K562 (cell line): ENCODE data around the gene RAD1. TPM values are rescaled to one million over a fixed set of nuclear protein-coding genes. Genes with fewer than 3 reads are reported as not detected.

ENCODE experiments used
- ARID3B ChIP-seq: fragments of 250-450 bp; sonication (Bioruptor Pico); IDR thresholded peaks from 2 replicates; pipeline ENCODE4 v1.4.0; 2020; ENCODE audit warnings: borderline replicate concordance
- BCOR ChIP-seq: fragments of 450-650 bp; IDR thresholded peaks from 2 replicates; pipeline ENCODE4 v1.6.1; 2016
- BRD4 ChIP-seq: fragments of 200-600 bp; sonication (generic); IDR thresholded peaks from 2 replicates; pipeline ENCODE4 v1.6.1; 2017; ENCODE audit warnings: inconsistent platforms
- CBX2 ChIP-seq: fragments of 200-600 bp; sonication (generic); IDR thresholded peaks from one replicate; pipeline ENCODE4 v1.6.1; 2012; ENCODE audit warnings: mild to moderate bottlenecking, low read length, inconsistent platforms; ENCODE audit not compliant: insufficient read depth, poor library complexity, severe bottlenecking
- CBX5 ChIP-seq: IDR thresholded peaks from 2 replicates; pipeline ENCODE4 v1.6.1; 2014; ENCODE audit warnings: low read depth, borderline replicate concordance
- DLX4 ChIP-seq: fragments of 250-450 bp; sonication (Bioruptor Pico); IDR thresholded peaks from 2 replicates; pipeline ENCODE4 v1.6.1; 2021; ENCODE audit warnings: mild to moderate bottlenecking
- DPF2 ChIP-seq: fragments of 450-650 bp; IDR thresholded peaks from 2 replicates; pipeline ENCODE4 v1.6.1; 2016
- E2F6 ChIP-seq, 2 experiments: IDR thresholded peaks; 2 replicates each; pipeline ENCODE4 v1.6.1; 2011; ENCODE audit warnings: borderline replicate concordance in 1 of 2, control low read depth in 1 of 2, low read depth in 1 of 2, low read length in 1 of 2, mild to moderate bottlenecking in 1 of 2, mixed read lengths in 1 of 2, moderate library complexity in 1 of 2; ENCODE audit not compliant: insufficient read depth in 1 of 2, insufficient read length in 1 of 2, poor library complexity in 1 of 2, severe bottlenecking in 1 of 2; ENCODE audit errors: extremely low read depth in 1 of 2
- FOXA1 ChIP-seq: fragments of 450-650 bp; IDR thresholded peaks from 2 replicates; pipeline ENCODE4 v1.6.1; 2016; ENCODE audit warnings: mild to moderate bottlenecking, borderline replicate concordance
- FOXJ3 ChIP-seq: sonication (generic); formaldehyde crosslinking; IDR thresholded peaks from 2 replicates; pipeline ENCODE4 v1.4.0; 2020; ENCODE audit warnings: mild to moderate bottlenecking, missing genetic modification reagents
- GABPB2 ChIP-seq: fragments of 250-450 bp; sonication (Bioruptor Pico); conservative IDR thresholded peaks from 2 replicates; pipeline ENCODE4 v1.5.1; 2021; ENCODE audit warnings: mild to moderate bottlenecking
- HDAC1 ChIP-seq, 2 experiments: fragments of 450-650 bp; IDR thresholded peaks; 2 replicates each; pipeline ENCODE4 v1.6.1; 2016 to 2017; ENCODE audit warnings: inconsistent platforms in 1 of 2, mild to moderate bottlenecking in 1 of 2, moderate library complexity in 1 of 2
- HNRNPK ChIP-seq: fragments of 200-400 bp; formaldehyde crosslinking; IDR thresholded peaks from one replicate; pipeline ENCODE4 v1.6.1; 2018; ENCODE audit warnings: mild to moderate bottlenecking, low read depth, low read length; ENCODE audit not compliant: poor library complexity, severe bottlenecking
- ILK ChIP-seq: fragments of 450-650 bp; IDR thresholded peaks from 2 replicates; pipeline ENCODE4 v1.6.1; 2016; ENCODE audit warnings: missing genetic modification characterization, low read depth, mild to moderate bottlenecking, missing compliant biosample characterization, moderate library complexity, borderline replicate concordance
- KDM5B ChIP-seq: fragments of 200-600 bp; sonication (generic); IDR thresholded peaks from 2 replicates; pipeline ENCODE4 v1.6.1; 2012; ENCODE audit warnings: low read depth, mild to moderate bottlenecking, moderate library complexity, low read length, control low read depth, inconsistent platforms; ENCODE audit not compliant: insufficient replicate concordance
- MED1 ChIP-seq: sonication (generic); formaldehyde crosslinking; IDR thresholded peaks from 2 replicates; pipeline ENCODE4 v1.8.1; 2023; ENCODE audit warnings: missing genetic modification reagents, borderline replicate concordance
- NELFE ChIP-seq: IDR thresholded peaks from 2 replicates; pipeline ENCODE4 v1.6.1; 2011; ENCODE audit warnings: mild to moderate bottlenecking; ENCODE audit not compliant: insufficient read depth, insufficient read length
- SMARCB1 ChIP-seq: IDR thresholded peaks from 2 replicates; pipeline ENCODE4 v1.6.1; 2011; ENCODE audit warnings: improper control_type of control experiment, low read depth; ENCODE audit not compliant: insufficient read length
- SMC3 ChIP-seq: conservative IDR thresholded peaks from 2 replicates; pipeline ENCODE4 v1.6.1; 2011; ENCODE audit warnings: low read depth, low read length, improper control_type of control experiment; ENCODE audit not compliant: insufficient read depth
- SPI1 ChIP-seq: IDR thresholded peaks from 2 replicates; pipeline ENCODE4 v1.6.1; 2011; ENCODE audit warnings: low read depth, low read length, control low read depth, borderline replicate concordance
- STAG1 ChIP-seq: sonication (generic); formaldehyde crosslinking; IDR thresholded peaks from 2 replicates; pipeline ENCODE4 v1.5.0; 2020; ENCODE audit warnings: missing genetic modification reagents, borderline replicate concordance
- STAT5B ChIP-seq: fragments of 250-450 bp; sonication (Bioruptor Pico); IDR thresholded peaks from 2 replicates; pipeline ENCODE4 v1.8.0; 2021; ENCODE audit warnings: mild to moderate bottlenecking, inconsistent platforms
- TBL1XR1 ChIP-seq, 2 experiments: IDR thresholded peaks; 2 replicates each; pipeline ENCODE4 v1.6.1; 2012; ENCODE audit warnings: improper control_type of control experiment in 2 of 2, low read length in 2 of 2, mild to moderate bottlenecking in 1 of 2
- WHSC1 ChIP-seq: IDR thresholded peaks from one replicate; pipeline ENCODE4 v1.6.1; 2012; ENCODE audit warnings: low read length, control low read depth, inconsistent platforms
- ZFP36 ChIP-seq: fragments of 150-350 bp; IDR thresholded peaks from 2 replicates; pipeline ENCODE4 v1.6.1; 2018; ENCODE audit warnings: low read length, low read depth; ENCODE audit not compliant: partially characterized antibody
- ZNF717 ChIP-seq: fragments of 250-450 bp; sonication (Bioruptor Pico); IDR thresholded peaks from 2 replicates; pipeline ENCODE4 v1.5.0; 2021
- ZNF785 ChIP-seq: fragments of 250-450 bp; sonication (Bioruptor Pico); IDR thresholded peaks from 2 replicates; pipeline ENCODE4 v1.4.0; 2020; ENCODE audit warnings: mild to moderate bottlenecking
- ZSCAN29 ChIP-seq: fragments of 450-650 bp; IDR thresholded peaks from 2 replicates; pipeline ENCODE4 v1.6.1; 2017
- polyA plus RNA-seq, 8 experiments: library from polyadenylated mRNA; depleted of rRNA in 4 of 8; stranded (reverse) in 5 of 8; unstranded in 3 of 8; fragments of >200 nt; fragmentation: Nextera tagmentation in 2 of 8; fragmentation: Illumina TruSeq in 1 of 8; extraction: Ambion mirVana in 2 of 8; extraction: Trizol in 1 of 8; gene quantifications; 2 replicates each; pipeline versions ENCODE4 v1.2.1 to v1.2.3, GENCODE V29; 2011 to 2014; ENCODE audit warnings: inconsistent platforms in 1 of 8, missing spikeins in 1 of 8
- total RNA-seq, 7 experiments: library from RNA; depleted of rRNA in 6 of 7; stranded (reverse); fragments of >200 nt in 6 of 7; fragmentation: Illumina TruSeq in 2 of 7; extraction: Trizol in 2 of 7; gene quantifications; 2 replicates each; pipeline versions ENCODE4 v1.2.1 to v1.2.3, GENCODE V29; 2011 to 2021; ENCODE audit warnings: low replicate concordance in 1 of 7

Gene RAD1
- total and polyA plus RNA-seq, 9 of the 15 experiments (the other 6 are each of a cell fraction or from before 2014, with no cell fraction given): 44.5 to 148 (median 60.8) TPM

GRCh38 chr5:34895641-34896419, 19.5 kb downstream of the RAD1 start (continued):
- TF ChIP-seq E2F6 (IDR thresholded peaks at IDR 0.05; ENCODE audit: borderline replicate concordance in 1 of 2, extremely low read depth in 1 of 2, insufficient read depth in 1 of 2, insufficient read length in 1 of 2, low read depth in 1 of 2, low read length in 1 of 2, poor library complexity in 1 of 2, severe bottlenecking in 1 of 2) (no peak), ZFP36 (no peak), STAG1 (CRISPR knock-in tag) (no peak), SPI1 (no peak), FOXA1 (no peak), ZNF717 (no peak), NELFE (no peak), BRD4 (no peak), ILK (no peak), ZSCAN29 (no peak), GABPB2 (CRISPR knock-in tag) (no peak), CBX5 (no peak), WHSC1 (no peak), HNRNPK (no peak), CBX2 (no peak), ZNF785 (no peak), MED1 (CRISPR knock-in tag) (no peak), DLX4 (no peak), SMC3 (peak; percentile 24; the same call in 1 of the 2 replicates), FOXJ3 (CRISPR knock-in tag) (no peak), BCOR (no peak), STAT5B (CRISPR knock-in tag) (no peak), TBL1XR1 (IDR thresholded peaks at IDR 0.05; ENCODE audit: low read length in 2 of 2) (no peak), HDAC1 (IDR thresholded peaks at IDR 0.05) (no peak; a peak in 1 of 4 replicates), KDM5B (no peak), ARID3B (CRISPR knock-in tag) (no peak), DPF2 (peak; percentile 73; the same call in 1 of the 2 replicates), SMARCB1 (no peak)
